Liver (tissue), 3 donors: Measurements from ENCODE around the gene CALU.

ENCODE experiments used
- ATF3 ChIP-seq: IDR thresholded peaks from 2 replicates; pipeline ENCODE4 v1.6.1; 2016; ENCODE audit warnings: antibody characterized with exemption
- CTCF ChIP-seq: fragments of 150-350 bp; IDR thresholded peaks from 2 replicates; pipeline ENCODE4 v1.5.1; 2017; ENCODE audit warnings: improper control_type of control experiment, low read depth, low read length; ENCODE audit not compliant: missing input control
- donor health status: healthy.
- donor health status: healthy.

GRCh38 chr7:128785738-128786137 is 46.6 kb downstream of the CALU start:
- TF ChIP-seq ATF3 (no peak), CTCF (no peak)
